ENCODE measurements around the gene KLHL30. TPM values are rescaled to one million over a fixed set of nuclear protein-coding genes. Genes with fewer than 3 reads are reported as not detected.

The KLHL30 gene
- total RNA-seq, 4 donors from 2014 or later, result 0.65 to 1.9 (median 0.78) TPM

DNA sequence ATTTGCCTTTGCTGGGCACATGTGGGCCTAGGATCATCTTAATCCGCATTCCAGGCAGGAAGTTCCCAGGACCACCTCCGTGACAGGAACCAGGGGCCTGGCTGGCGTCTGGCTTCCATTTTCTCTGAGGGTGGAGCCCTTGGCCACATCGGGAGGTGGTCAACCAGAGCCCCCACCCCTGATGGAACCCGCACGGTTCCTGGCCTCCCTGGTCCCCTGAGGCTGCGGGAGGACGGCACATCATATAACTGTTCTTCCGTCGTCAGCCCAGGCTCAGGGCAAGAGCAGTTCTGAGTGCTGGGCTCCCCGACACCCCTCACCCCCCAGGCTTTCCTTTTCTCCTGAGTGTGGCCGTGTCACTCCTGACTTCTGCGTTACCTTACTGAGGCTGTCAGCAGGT is 24.9 kb upstream of the KLHL30 start:
- TF ChIP-seq, protein P1, sequence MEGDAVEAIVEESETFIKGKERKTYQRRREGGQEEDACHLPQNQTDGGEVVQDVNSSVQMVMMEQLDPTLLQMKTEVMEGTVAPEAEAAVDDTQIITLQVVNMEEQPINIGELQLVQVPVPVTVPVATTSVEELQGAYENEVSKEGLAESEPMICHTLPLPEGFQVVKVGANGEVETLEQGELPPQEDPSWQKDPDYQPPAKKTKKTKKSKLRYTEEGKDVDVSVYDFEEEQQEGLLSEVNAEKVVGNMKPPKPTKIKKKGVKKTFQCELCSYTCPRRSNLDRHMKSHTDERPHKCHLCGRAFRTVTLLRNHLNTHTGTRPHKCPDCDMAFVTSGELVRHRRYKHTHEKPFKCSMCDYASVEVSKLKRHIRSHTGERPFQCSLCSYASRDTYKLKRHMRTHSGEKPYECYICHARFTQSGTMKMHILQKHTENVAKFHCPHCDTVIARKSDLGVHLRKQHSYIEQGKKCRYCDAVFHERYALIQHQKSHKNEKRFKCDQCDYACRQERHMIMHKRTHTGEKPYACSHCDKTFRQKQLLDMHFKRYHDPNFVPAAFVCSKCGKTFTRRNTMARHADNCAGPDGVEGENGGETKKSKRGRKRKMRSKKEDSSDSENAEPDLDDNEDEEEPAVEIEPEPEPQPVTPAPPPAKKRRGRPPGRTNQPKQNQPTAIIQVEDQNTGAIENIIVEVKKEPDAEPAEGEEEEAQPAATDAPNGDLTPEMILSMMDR (IDR thresholded peaks at IDR 0.05; ENCODE audit: low read depth), result no peak

DNA sequence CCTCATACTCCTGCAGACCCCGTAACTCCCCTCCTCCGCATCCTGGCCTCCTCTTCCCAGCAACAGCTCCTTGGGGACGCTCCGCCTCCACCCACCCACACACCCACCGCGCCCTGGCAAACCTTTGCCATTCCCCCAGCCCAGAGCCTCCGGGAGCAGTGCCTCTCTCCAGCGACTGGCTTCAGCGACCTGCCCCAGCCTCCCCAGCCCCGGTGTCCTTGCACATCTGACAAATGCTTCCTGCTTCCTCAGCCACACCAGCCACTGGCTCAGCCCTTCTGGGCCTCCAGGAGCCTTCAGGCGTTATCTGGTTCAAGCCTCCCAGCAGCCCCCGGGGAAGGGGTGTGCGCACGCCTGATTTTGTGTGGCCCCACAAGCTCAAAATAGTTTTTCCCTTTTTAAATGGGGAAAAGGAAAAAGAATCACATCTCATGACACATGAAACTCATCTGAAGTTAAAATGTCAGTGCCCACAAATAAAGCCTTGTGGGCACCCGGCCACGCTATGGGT is 24.1 kb upstream of the KLHL30 start:
- TF ChIP-seq, protein P1 (IDR thresholded peaks at IDR 0.05; ENCODE audit: low read depth), result no peak

DNA sequence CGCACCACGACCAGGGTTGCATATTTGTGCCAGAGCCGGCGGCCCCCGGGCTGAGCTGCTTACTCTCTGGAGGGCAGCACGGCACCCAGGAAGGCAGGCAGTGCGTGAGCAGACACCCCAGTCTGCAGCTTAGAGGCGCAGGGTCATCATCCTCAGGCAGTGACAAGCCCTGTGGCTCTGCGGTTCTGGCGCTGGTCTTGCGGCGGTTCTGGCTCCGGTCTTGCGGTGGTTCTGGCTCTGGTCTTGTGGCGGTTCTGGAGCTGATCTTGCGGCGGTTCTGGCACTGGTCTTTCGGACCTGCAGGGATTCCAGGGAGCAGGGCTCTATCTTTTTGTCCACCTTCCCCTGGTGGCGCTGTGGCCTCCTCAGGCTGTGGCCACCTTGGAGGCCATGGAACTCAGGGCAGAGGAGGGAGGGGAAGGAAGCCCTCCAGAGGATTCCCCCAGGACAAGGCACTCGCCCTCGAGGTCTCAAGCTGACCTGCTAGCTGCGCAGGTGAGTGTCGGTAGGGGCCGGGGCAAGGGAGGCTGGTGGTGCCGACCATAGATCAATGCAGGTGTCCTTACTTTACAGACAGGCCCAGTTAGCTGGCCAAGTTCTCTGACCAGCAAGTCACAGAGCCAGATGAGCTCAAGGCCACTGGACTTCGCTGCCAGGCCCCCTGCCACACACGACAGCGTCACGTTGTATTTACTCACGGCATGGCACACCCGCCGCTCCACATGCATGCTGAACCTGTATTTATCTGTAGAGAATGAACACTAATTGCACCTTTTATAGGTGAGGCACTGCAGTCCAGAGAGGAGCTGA is 23.4 kb upstream of the KLHL30 start:
- TF ChIP-seq, protein P1 (IDR thresholded peaks at IDR 0.05; ENCODE audit: low read depth), result no peak

DNA sequence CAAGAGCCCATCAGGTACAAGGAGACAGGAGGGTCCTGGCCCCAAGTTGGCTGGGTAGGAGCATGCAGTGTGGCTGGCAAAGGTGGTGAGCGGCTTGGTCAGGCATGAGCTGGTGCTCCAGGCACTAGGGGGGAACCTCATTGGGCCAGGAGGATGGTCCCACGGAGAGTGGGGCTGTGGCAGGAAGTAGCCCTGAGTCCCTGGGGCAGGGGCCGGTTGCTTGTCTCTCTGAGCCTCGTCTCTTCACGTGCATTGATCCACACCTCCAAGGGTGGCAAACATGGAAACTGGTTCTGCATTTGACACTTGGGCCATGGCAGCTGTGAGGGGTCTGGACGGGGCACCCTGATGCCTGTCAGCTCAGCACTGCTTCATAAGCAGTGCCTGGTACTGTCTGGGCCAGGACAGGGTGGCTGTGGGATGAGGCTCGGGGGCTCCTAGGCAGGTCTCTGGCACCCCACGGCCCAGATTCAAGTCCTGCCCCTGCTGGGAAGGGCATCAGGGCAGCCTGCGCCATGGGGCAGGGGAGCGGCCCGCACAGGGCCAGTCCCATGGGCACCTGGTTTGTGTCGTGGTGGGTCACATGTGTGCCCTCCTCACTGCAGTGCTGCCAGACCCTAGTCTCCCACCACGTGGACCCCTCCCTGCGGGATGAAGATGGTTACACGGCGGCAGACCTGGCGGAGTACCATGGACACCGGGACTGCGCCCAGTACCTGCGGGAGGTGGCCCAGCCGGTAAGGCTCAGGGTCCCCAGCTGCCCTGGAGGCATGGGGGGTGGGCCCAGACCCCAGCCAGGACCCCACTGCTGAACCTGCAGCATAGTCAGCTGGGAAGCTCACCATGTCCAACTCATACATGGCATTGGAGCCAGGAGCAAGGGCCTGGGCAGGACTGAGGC is 21.9 kb upstream of the KLHL30 start:
- TF ChIP-seq, protein P1 (IDR thresholded peaks at IDR 0.05; ENCODE audit: low read depth), result no peak

DNA sequence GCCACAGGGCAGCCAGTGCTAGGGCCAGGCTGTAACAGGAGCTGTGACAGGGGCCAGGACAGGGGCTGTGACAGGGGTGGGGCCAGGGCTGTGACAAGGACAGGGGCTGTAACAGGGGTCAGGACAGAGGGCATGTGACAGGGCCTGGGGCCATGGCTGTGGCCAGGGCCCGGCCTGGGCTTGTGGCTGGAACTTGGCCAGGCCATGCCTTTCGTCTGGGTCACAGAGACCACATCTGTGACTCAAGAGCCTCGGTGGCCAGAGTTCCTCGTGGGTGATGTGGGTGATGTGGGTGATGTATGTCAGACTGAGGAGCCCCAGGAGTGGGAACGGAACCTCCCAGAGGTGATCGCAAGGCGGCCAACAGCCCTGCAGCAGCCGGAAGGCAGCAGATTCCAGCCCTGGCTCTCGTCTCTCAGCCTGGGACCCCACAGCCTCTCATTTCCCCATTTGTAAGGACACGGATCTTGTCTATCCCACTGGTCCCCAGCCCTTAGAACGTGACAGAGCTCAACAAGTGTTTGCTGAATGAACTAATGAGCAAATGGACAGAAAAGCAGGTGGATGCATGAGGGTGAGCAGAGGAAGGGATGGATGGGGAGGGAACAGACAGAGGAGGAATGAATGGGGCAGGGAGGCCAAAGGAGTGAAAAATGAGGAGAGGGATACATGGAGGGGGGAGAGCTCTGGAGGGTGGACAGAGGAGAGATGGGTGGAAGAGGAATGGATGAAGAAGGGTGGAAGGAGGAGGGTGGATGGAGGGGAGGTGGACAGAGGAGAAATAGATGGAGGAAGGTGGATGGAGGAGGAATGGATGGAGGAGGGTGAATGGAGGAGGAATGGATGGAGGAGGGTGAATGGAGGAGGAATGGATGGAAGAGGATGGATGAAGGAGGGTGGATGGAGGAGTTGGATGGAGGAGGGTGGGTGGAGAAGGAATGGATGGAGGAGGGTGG is 21.0 kb upstream of the KLHL30 start:
- TF ChIP-seq, protein P1 (IDR thresholded peaks at IDR 0.05; ENCODE audit: low read depth), result no peak

DNA sequence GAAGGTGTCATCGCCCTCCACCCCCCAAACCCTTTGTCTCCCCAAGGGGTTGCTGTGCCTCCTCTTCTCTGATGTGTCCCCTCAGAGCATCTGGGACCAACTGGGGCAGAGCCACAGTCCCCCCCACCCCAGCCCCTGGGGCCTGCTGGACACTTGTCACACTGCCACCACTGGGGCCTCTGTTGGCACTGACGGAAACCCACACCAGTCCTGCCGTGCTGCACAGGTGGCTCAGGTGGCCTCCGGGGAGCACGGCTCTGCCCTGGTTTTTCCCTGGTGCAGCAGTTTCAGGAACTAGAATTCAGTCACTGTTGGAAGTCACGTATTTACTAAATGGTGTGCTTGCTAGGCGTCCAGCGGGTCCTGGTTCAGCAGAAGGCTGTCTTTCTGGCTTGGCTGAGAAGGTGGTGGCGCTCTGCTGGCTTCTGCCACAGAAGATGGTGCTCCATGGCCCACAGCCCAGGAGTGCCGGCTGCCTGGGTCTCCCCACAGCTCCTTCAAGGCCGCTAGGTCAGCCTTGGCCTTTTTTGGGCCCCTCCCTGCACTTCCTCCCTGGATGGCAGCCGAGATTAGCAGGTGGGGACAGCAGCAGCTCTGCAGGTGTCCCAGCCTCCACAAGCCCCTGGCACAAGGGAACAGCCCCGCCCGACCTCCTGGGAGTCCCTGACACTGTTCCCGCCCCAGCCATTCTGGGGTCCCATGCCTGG is 18.6 kb upstream of the KLHL30 start:
- TF ChIP-seq, protein P1 (IDR thresholded peaks at IDR 0.05; ENCODE audit: low read depth), result no peak
